Calu3 (cell line): Measurements from ENCODE around the gene TENT4B. TPM values are rescaled to one million over a fixed set of nuclear protein-coding genes. Genes with fewer than 3 reads are reported as not detected.

Experiments
- BruUV-seq: library from RNA; stranded (reverse); fragments of 400-500 nt; replicated peaks from 2 replicates; lab custom pipeline; 2021; lab: Mats Ljungman, UMichigan
- CTCF ChIA-PET: fragments of 300-600 bp; sonication (Branson Sonifier 250); formaldehyde crosslinking; loops from one replicate; lab custom pipeline; 2022; ENCODE audit warnings: antibody characterized with exemption; lab: Charles Lee
- DNase-seq: peaks from one replicate; pipeline ENCODE4 v3.0.0; 2022
- H3K27ac Mint-ChIP-seq: one replicate; pipeline ENCODE4 v1.8.0; 2022; ENCODE audit warnings: mixed read lengths; ENCODE audit not compliant: unreplicated experiment
- H3K27me3 Mint-ChIP-seq: one replicate; pipeline ENCODE4 v1.8.0; 2022; ENCODE audit warnings: mixed read lengths; ENCODE audit not compliant: unreplicated experiment
- H3K36me3 Mint-ChIP-seq: one replicate; pipeline ENCODE4 v1.8.0; 2022; ENCODE audit warnings: mild to moderate bottlenecking, moderate library complexity, mixed read lengths; ENCODE audit not compliant: insufficient read depth, unreplicated experiment
- H3K4me1 Mint-ChIP-seq: one replicate; pipeline ENCODE4 v1.8.0; 2022; ENCODE audit warnings: mild to moderate bottlenecking, low read depth, mixed read lengths; ENCODE audit not compliant: unreplicated experiment
- H3K4me3 Mint-ChIP-seq: one replicate; pipeline ENCODE4 v1.8.0; 2022; ENCODE audit warnings: mild to moderate bottlenecking, low read depth, moderate library complexity, mixed read lengths; ENCODE audit not compliant: unreplicated experiment
- H3K9me3 Mint-ChIP-seq: one replicate; pipeline ENCODE4 v1.8.0; 2022; ENCODE audit warnings: low read depth, mixed read lengths; ENCODE audit not compliant: unreplicated experiment
- intact Hi-C: fragments of 100-400 bp; cut with micrococcal nuclease; formaldehyde crosslinking; loops from one replicate; pipeline ENCODE4 v1.10.0; 2022; ENCODE audit not compliant: unreplicated experiment
- total RNA-seq: library from RNA; stranded (reverse); gene quantifications from 2 replicates; pipeline ENCODE4 v1.2.3, GENCODE V29; 2022
- TF ChIP-seq, protein P1 (sequence below): fragments of 200-600 bp; IDR thresholded peaks from one replicate; pipeline ENCODE4 v1.8.0; 2022; ENCODE audit warnings: antibody characterized with exemption; ENCODE audit not compliant: unreplicated experiment

The TENT4B gene
- total RNA-seq, 1 experiment from 2014 or later: 21.7 TPM

GRCh38 chr16:50155925-50156324 lies 2.8 kb downstream of the TENT4B start:
- no peak overlapping the region for H3K27ac Mint-ChIP-seq
- CTCF ChIA-PET: interaction anchor here (1.1 to 2.1 kb wide), 4 partner anchors 11 to 55 kb away, joined by 3 to 10 read pairs (median 4); no protein-coding TSS in a partner anchor
- peak overlapping the region; percentile 80 for H3K4me3 Mint-ChIP-seq
- BruUV-seq: no TSS peak
- no peaks in the 10 kb centered on the region for H3K9me3 Mint-ChIP-seq
- intact Hi-C loops: loop anchor here (5.0 kb wide), 2 partner anchors 46 to 129 kb away; partner anchors contain the start of gene CNEP1R1
- peaks cover 51% of the 10 kb centered on the region for H3K4me1 Mint-ChIP-seq
- peaks cover 40% of the 10 kb centered on the region for H3K36me3 Mint-ChIP-seq
- no peaks in the 10 kb centered on the region for H3K27me3 Mint-ChIP-seq
- no peak for DNase-seq
- TF ChIP-seq, protein P1, sequence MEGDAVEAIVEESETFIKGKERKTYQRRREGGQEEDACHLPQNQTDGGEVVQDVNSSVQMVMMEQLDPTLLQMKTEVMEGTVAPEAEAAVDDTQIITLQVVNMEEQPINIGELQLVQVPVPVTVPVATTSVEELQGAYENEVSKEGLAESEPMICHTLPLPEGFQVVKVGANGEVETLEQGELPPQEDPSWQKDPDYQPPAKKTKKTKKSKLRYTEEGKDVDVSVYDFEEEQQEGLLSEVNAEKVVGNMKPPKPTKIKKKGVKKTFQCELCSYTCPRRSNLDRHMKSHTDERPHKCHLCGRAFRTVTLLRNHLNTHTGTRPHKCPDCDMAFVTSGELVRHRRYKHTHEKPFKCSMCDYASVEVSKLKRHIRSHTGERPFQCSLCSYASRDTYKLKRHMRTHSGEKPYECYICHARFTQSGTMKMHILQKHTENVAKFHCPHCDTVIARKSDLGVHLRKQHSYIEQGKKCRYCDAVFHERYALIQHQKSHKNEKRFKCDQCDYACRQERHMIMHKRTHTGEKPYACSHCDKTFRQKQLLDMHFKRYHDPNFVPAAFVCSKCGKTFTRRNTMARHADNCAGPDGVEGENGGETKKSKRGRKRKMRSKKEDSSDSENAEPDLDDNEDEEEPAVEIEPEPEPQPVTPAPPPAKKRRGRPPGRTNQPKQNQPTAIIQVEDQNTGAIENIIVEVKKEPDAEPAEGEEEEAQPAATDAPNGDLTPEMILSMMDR: no peak

DNA sequence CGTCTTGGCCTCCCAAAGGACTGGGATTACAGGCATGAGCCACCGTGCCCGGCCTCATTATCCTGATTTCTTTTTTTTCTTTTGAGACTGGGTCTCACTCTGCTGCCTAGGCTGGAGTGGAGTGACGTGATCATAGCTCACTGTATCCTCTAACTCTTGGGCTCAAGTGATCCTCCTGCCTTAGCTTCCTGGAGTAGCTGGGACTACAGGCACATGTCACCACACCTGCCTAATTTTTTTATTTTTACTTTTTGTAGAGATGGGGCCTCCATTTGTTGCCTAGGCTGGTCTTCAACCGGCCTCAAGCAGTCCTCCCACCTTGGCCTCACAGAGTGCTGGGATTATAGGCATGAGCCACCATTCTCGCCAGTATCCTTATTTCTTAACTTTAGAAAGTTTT lies 3.5 kb downstream of the TENT4B start:
- no peaks in the 10 kb centered on the region for H3K27me3 Mint-ChIP-seq
- TF ChIP-seq, protein P1: no peak
- H3K27ac Mint-ChIP-seq: no peak overlapping the region
- H3K9me3 Mint-ChIP-seq: no peaks in the 10 kb centered on the region
- H3K4me3 Mint-ChIP-seq: peak overlapping the region; percentile 36
- no TSS peak for BruUV-seq
- CTCF ChIA-PET: interaction anchor here (0.6 to 2.1 kb wide), 3 partner anchors 10 to 54 kb away, joined by 3 to 5 read pairs (median 3); no protein-coding TSS in a partner anchor
- peaks cover 51% of the 10 kb centered on the region for H3K4me1 Mint-ChIP-seq
- intact Hi-C loops: loop anchor here (5.0 kb wide), 2 partner anchors 46 to 129 kb away; partner anchors contain the start of gene CNEP1R1
- H3K36me3 Mint-ChIP-seq: peaks cover 39% of the 10 kb centered on the region
- DNase-seq: no peak

DNA sequence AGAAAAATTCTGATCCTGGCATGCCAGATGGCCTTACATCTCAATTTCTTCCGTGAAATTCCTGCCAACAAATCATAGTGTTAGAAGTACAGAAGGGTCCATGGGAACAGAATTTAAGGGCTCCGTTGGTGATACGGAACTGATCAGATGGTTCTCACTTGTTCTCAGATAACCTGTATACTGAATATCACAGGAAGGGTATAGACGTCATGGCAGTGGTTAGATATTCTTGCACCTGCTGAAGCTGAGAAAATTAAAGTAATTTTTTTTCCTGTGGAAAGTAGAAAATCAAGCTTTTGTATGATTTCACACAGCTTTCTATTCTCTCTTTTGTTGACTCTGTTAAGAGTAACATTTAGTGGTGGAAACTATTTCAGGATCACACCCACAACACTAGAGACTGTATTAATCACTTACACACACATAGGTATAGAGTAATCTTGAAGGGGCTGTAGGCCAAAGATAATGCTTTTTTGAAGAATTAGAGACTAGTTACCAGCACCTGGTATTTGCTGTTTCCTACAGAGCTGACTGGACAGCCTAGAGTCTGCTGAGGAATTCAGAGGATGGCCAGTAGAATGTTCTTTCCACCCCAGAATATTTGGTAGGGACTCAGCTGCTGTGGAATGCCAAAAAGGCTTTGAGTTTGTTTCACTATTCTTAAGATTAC lies 7.5 kb downstream of the TENT4B start:
- no peaks in the 10 kb centered on the region for H3K27me3 Mint-ChIP-seq
- no peaks in the 10 kb centered on the region for H3K9me3 Mint-ChIP-seq
- no peak for DNase-seq
- H3K27ac Mint-ChIP-seq: no peak overlapping the region
- peaks cover 4% of the 10 kb centered on the region for H3K36me3 Mint-ChIP-seq
- intact Hi-C loops: no loop called here
- no TSS peak for BruUV-seq
- TF ChIP-seq, protein P1: no peak
- peaks cover 33% of the 10 kb centered on the region for H3K4me1 Mint-ChIP-seq
- no peak overlapping the region for H3K4me3 Mint-ChIP-seq
- CTCF ChIA-PET: interaction anchor here (1.7 kb wide), 1 partner anchor 50 kb away, joined by 7 read pairs; no protein-coding TSS in a partner anchor

- CTCF ChIA-PET: interaction anchor here (1.7 kb wide), 1 partner anchor 48 kb away, joined by 7 read pairs; no protein-coding TSS in a partner anchor
- intact Hi-C loops: no loop called here
- H3K9me3 Mint-ChIP-seq: no peaks in the 10 kb centered on the region
- TF ChIP-seq, protein P1: no peak
- peaks cover 23% of the 10 kb centered on the region for H3K4me1 Mint-ChIP-seq
- no peak for DNase-seq
- no peak overlapping the region for H3K27ac Mint-ChIP-seq
- H3K27me3 Mint-ChIP-seq: no peaks in the 10 kb centered on the region
- no peaks in the 10 kb centered on the region for H3K36me3 Mint-ChIP-seq
- no TSS peak for BruUV-seq
- no peak overlapping the region for H3K4me3 Mint-ChIP-seq
These were observed 8.8 kb downstream of the TENT4B start for GRCh38 chr16:50161950-50162349.
